ENCODE results near the gene SLC9A8.

Gene SLC9A8

GRCh38 chr20:49813305-49813974, 812 bp downstream of the SLC9A8 start:
- no peak for DNase-seq

GRCh38 chr20:49814057-49814694, 1.5 kb downstream of the SLC9A8 start:
- DNase-seq = no peak

- no peak for DNase-seq
These were observed 6.2 kb downstream of the SLC9A8 start for GRCh38 chr20:49818816-49819215.

GRCh38 chr20:49819702-49820101, 7.1 kb downstream of the SLC9A8 start:
- no peak for DNase-seq

- no peak for DNase-seq
These were observed 8.8 kb downstream of the SLC9A8 start for GRCh38 chr20:49821381-49821780.

- DNase-seq = no peak
These were observed 9.3 kb downstream of the SLC9A8 start for GRCh38 chr20:49821870-49822331.

GRCh38 chr20:49823152-49823847, 10.7 kb downstream of the SLC9A8 start:
- DNase-seq = no peak

GRCh38 chr20:49824206-49824605, 11.6 kb downstream of the SLC9A8 start:
- DNase-seq = no peak

GRCh38 chr20:49825521-49826033, 12.9 kb downstream of the SLC9A8 start:
- no peak for DNase-seq

GRCh38 chr20:49831022-49831769, 18.6 kb downstream of the SLC9A8 start:
- DNase-seq = no peak

- no peak for DNase-seq
These were observed 19.4 kb downstream of the SLC9A8 start for GRCh38 chr20:49831770-49832631.

- no peak for DNase-seq
These were observed 20.2 kb downstream of the SLC9A8 start for GRCh38 chr20:49832632-49833327.

- peak in 1 of 2 experiments; percentile 36 for DNase-seq
These were observed 20.9 kb downstream of the SLC9A8 start for GRCh38 chr20:49833483-49833882.

- DNase-seq = no peak
These were observed 22.4 kb downstream of the SLC9A8 start for GRCh38 chr20:49835031-49835430.

- DNase-seq = no peak
These were observed 25.9 kb downstream of the SLC9A8 start for GRCh38 chr20:49838546-49838945.

GRCh38 chr20:49843139-49843538, 30.5 kb downstream of the SLC9A8 start:
- DNase-seq = no peak

GRCh38 chr20:49843770-49844380, 31.2 kb downstream of the SLC9A8 start:
- DNase-seq = no peak

- DNase-seq = no peak
These were observed 32.4 kb downstream of the SLC9A8 start for GRCh38 chr20:49845060-49845459.

- DNase-seq = peak; percentile 39 to 60
These were observed 33.7 kb downstream of the SLC9A8 start for GRCh38 chr20:49846206-49846807.

GRCh38 chr20:49850463-49851230, 38.0 kb downstream of the SLC9A8 start:
- no peak for DNase-seq

Measured in NCI-H524 (cell line).